Naive thymus-derived CD4-positive, alpha-beta T cell (primary cell): Measurements from ENCODE around the gene FUNDC2. TPM values are rescaled to one million over a fixed set of nuclear protein-coding genes. Genes with fewer than 3 reads are reported as not detected.

ENCODE experiments used
- ATAC-seq: fragments of 150-1000 bp; cut with Tn5 transposase; 2 replicates; pipeline ENCODE4 v1.10.0; 2021; ENCODE audit warnings: mild to moderate bottlenecking, moderate library complexity
- CTCF ChIA-PET: fragments of 350-600 bp; sonication (Branson Sonifier 250); formaldehyde crosslinking; loops from one replicate; lab custom pipeline; 2021; ENCODE audit warnings: antibody characterized with exemption; lab: Charles Lee
- POLR2A ChIA-PET: fragments of 350-600 bp; sonication (Branson Sonifier 250); formaldehyde crosslinking; loops from one replicate; lab custom pipeline; 2021; ENCODE audit warnings: antibody characterized with exemption, inconsistent platforms; lab: Charles Lee
- DNase-seq, 9 donors: peaks; one replicate each; pipeline versions ENCODE4 v3.0.0 to v3.0.0-alpha.2; 2020 to 2022; ENCODE audit warnings: mixed read lengths in 1 of 9
- H3K27ac ChIP-seq: one replicate; pipeline ENCODE4 v1.7.0; 2013; ENCODE audit warnings: mild to moderate bottlenecking, low read depth, low read length, moderate library complexity
- H3K27me3 ChIP-seq, 2 donors: one replicate each; pipeline ENCODE4 v1.7.0; 2013; ENCODE audit warnings: low read length in 2 of 2, mild to moderate bottlenecking in 2 of 2, moderate library complexity in 2 of 2; ENCODE audit not compliant: control insufficient read depth in 2 of 2, insufficient read depth in 2 of 2
- H3K36me3 ChIP-seq, 3 experiments: 1 replicate in 2 of 3; 2 replicates in 1 of 3; pipeline ENCODE4 v1.7.0; 2013; ENCODE audit warnings: low read length in 3 of 3, mild to moderate bottlenecking in 3 of 3, moderate library complexity in 1 of 3; ENCODE audit not compliant: insufficient read depth in 3 of 3, control insufficient read depth in 2 of 3
- H3K4me1 ChIP-seq, 2 donors: one replicate each; pipeline ENCODE4 v1.7.0; 2013; ENCODE audit warnings: low read length in 2 of 2, mild to moderate bottlenecking in 2 of 2, moderate library complexity in 1 of 2; ENCODE audit not compliant: control insufficient read depth in 2 of 2, insufficient read depth in 2 of 2
- H3K4me3 ChIP-seq: 2 replicates; pipeline ENCODE4 v1.7.0; 2013; ENCODE audit warnings: mild to moderate bottlenecking, low read length
- H3K9me3 ChIP-seq, 3 experiments: 1 replicate in 2 of 3; 2 replicates in 1 of 3; pipeline ENCODE4 v1.7.0; 2013; ENCODE audit warnings: low read length in 3 of 3; ENCODE audit not compliant: control insufficient read depth in 2 of 3
- H3K27ac Mint-ChIP-seq, 9 donors: one replicate each; pipeline ENCODE4 v1.8.0; 2020 to 2022; ENCODE audit warnings: mixed read lengths in 9 of 9, mild to moderate bottlenecking in 8 of 9, moderate library complexity in 5 of 9, inconsistent platforms in 2 of 9
- H3K27me3 Mint-ChIP-seq, 5 donors: one replicate each; pipeline ENCODE4 v1.8.0; 2021 to 2022; ENCODE audit warnings: mixed read lengths in 5 of 5, mild to moderate bottlenecking in 1 of 5
- H3K36me3 Mint-ChIP-seq, 5 donors: one replicate each; pipeline ENCODE4 v1.8.0; 2020 to 2022; ENCODE audit warnings: mixed read lengths in 5 of 5, mild to moderate bottlenecking in 3 of 5, inconsistent platforms in 1 of 5
- H3K4me1 Mint-ChIP-seq, 7 donors: one replicate each; pipeline ENCODE4 v1.8.0; 2020 to 2022; ENCODE audit warnings: mixed read lengths in 7 of 7, mild to moderate bottlenecking in 3 of 7, inconsistent platforms in 1 of 7
- H3K4me3 Mint-ChIP-seq, 10 donors: one replicate each; pipeline ENCODE4 v1.8.0; 2020 to 2022; ENCODE audit warnings: mild to moderate bottlenecking in 10 of 10, mixed read lengths in 10 of 10, moderate library complexity in 6 of 10, inconsistent platforms in 2 of 10
- H3K9me3 Mint-ChIP-seq, 11 donors: one replicate each; pipeline ENCODE4 v1.8.0; 2020 to 2022; ENCODE audit warnings: mixed read lengths in 11 of 11, mild to moderate bottlenecking in 4 of 11, inconsistent platforms in 1 of 11, moderate library complexity in 1 of 11
- intact Hi-C, 2 donors: fragments of 100-400 bp; cut with micrococcal nuclease; formaldehyde crosslinking; loops; one replicate each; pipeline ENCODE4 v1.15.1; 2023
- polyA plus RNA-seq, 2 donors: library from polyadenylated mRNA; unstranded; fragments of 300-500 nt; fragmentation: Illumina TruSeq; gene quantifications; one replicate each; pipeline ENCODE4 v1.2.3, GENCODE V29; 2021
- total RNA-seq, 6 experiments: library from RNA in 5 of 6; stranded (reverse) in 5 of 6; gene quantifications; 1 replicate in 5 of 6; 2 replicates in 1 of 6; pipeline ENCODE4 v1.2.3 and lab custom pipeline; 2021 to 2026

FUNDC2 gene
- total and polyA plus RNA-seq, 7 experiments from 2014 or later, result 42.0 to 184 (median 57.9) TPM

DNA sequence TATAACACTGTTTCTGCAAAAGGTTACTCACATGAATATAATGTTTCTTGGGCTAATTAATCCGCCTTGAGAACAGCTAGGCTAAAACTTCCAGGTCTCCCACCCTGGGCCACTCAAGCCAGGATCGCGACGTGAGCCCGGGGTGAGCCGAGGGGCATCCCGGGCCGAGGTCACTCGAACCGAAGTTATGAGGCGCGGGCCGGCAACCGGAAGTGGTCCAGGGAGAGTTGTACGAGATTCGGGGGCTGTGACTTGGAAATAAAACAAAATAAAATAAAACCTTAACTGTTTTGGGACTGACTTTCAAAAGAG is 44.0 kb downstream of the FUNDC2 start:
- intact Hi-C loops, result loop anchor here (1.0 to 5.0 kb wide), 4 partner anchors 14 to 192 kb away; partner anchors contain the start of gene RAB39B (in 1 of the 2)
- H3K4me1 ChIP-seq, result peaks cover 6 to 12% of the 10 kb centered on the region in 2 donors
- H3K4me1 Mint-ChIP-seq, result peaks cover 30 to 61% (median 54%) of the 10 kb centered on the region in 7 donors
- ChIA-PET POLR2A (interaction anchor here (0.7 to 1.5 kb wide), 4 partner anchors 12 to 193 kb away, joined by 3 to 6 read pairs (median 4); partner anchors contain the start of genes FUNDC2 and RAB39B), CTCF (no interaction called here)
- H3K27me3 ChIP-seq, result no peaks in the 10 kb centered on the region
- H3K27ac Mint-ChIP-seq, result peak overlapping the region; percentile 49 to 91 (median 83)
- H3K36me3 Mint-ChIP-seq, result peaks cover 0 to 20% (median 4%) of the 10 kb centered on the region in 5 donors
- no peaks in the 10 kb centered on the region for H3K9me3 Mint-ChIP-seq
- peak overlapping the region; percentile 63 to 90 (median 86) for H3K4me3 Mint-ChIP-seq
- no peaks in the 10 kb centered on the region for H3K27me3 Mint-ChIP-seq
- peak overlapping the region; percentile 77 for H3K27ac ChIP-seq
- DNase-seq (peak in 2 of 9 donors; percentile 4 to 10), ATAC-seq (no peak)
- H3K36me3 ChIP-seq, result peaks cover 0 to 3% (median 0%) of the 10 kb centered on the region in 3 experiments
- peak overlapping the region; percentile 49 for H3K4me3 ChIP-seq
- no peaks in the 10 kb centered on the region for H3K9me3 ChIP-seq

DNA sequence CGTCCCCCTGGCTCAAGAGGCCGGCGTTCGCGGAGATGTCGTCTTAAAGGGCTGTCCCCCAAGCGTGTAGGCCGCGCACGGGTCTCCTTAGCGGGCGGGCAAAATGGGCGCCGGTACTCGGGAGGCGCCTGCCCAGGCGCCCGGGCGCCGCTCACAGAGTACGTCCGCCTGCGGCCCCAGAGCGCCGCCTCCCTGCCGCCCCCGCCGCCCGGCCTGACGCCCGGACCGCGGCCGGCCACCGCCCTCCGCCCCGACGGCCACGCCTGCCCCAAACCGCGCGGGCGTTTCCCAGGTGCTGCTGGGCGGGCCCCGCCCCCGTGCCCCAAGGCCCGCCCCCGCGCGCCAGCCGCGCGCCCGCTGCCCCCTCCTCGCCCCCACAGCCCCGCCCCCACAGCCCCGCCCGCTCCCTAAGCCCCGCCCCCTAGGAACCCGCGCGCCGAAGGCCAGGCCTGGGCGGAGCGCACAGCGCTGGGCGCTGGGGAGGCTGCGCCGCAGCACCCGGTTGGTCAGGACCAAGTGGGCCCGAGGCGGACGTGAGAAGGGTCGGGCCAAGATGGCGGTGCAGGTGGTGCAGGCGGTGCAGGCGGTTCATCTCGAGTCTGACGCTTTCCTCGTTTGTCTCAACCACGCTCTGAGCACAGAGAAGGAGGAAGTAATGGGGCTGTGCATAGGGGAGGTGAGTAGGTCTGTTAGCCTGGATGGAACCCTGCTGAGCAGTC is 44.5 kb downstream of the FUNDC2 start, which contains the start of the genes BRCC3, CMC4 and MTCP1:
Gene BRCC3 (plus strand): TSS at position 534 of the 719 bp plus-strand sequence. CDS start 20 bp downstream, at position 554.
Gene CMC4 (minus strand): TSS at position 162 of the 719 bp plus-strand sequence. CDS start 7,113 bp downstream, outside the sequence.
Gene MTCP1 (minus strand): TSS at position 162 of the 719 bp plus-strand sequence. CDS start 5,126 bp downstream, outside the sequence.
- POLR2A ChIA-PET, result interaction anchor here (0.6 to 1.1 kb wide), 5 partner anchors 13 to 193 kb away, joined by 3 to 4 read pairs (median 3); partner anchors contain the start of genes FUNDC2 and RAB39B
- peaks cover 30 to 62% (median 54%) of the 10 kb centered on the region in 7 donors for H3K4me1 Mint-ChIP-seq

DNA sequence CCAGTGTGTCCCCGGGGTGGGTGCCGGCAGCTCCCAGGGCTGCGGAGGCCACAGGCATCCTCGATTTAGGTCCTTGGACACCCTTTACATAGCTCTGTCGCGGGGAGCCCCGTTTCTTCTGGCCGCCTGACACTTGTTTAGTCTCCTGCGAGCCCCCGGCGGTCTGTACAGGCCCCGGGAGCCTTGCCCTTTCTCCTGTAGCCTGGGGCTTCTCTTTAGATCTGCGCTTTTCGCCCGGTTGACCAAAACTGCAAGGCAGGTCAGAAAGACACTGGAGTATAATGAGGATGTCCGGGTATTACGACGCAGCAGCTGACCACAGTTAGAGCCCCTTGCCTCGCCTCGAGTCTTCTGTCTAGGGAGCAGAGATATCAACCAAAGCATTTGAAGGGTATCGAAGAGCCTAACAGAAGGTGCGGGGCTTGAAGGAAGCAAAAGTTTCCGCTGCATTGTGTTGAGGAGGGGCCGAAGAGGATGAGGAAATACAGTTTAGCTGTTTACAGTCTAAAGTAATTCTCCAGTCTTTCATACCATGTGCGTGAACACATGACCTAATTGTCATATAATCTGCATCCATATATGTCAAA is 45.1 kb downstream of the FUNDC2 start:
- Histone ChIP-seq H3K4me1 (peaks cover 6 to 12% of the 10 kb centered on the region in 2 donors), H3K4me3 (peak overlapping the region; percentile 76), H3K9me3 (no peaks in the 10 kb centered on the region), H3K27ac (peak overlapping the region; percentile 82), H3K36me3 (peaks cover 0 to 6% (median 0%) of the 10 kb centered on the region in 3 experiments), H3K27me3 (no peaks in the 10 kb centered on the region)
- peaks cover 0 to 21% (median 4%) of the 10 kb centered on the region in 5 donors for H3K36me3 Mint-ChIP-seq
- ChIA-PET POLR2A (interaction anchor here (0.6 to 1.0 kb wide), 3 partner anchors 45 to 140 kb away, joined by 3 to 4 read pairs (median 3); partner anchors contain the start of gene FUNDC2), CTCF (interaction anchor here (0.6 kb wide), 1 partner anchor 231 kb away, joined by 3 read pairs; no protein-coding TSS in a partner anchor)
- no peaks in the 10 kb centered on the region for H3K9me3 Mint-ChIP-seq
- DNase-seq, result peak in 4 of 9 donors; percentile 18 to 35 (median 32)
- intact Hi-C loops, result loop anchor here (1.0 to 5.0 kb wide), 6 partner anchors 15 to 810 kb away; partner anchors contain the start of genes FUNDC2 (in 1 of the 2), RAB39B (in 1 of the 2), VAMP7 (in 1 of the 2) and VBP1 (in 1 of the 2)
- ATAC-seq, result peak; percentile 0
- peak overlapping the region; percentile 81 to 94 (median 89) for H3K4me3 Mint-ChIP-seq
- peak overlapping the region; percentile 79 to 96 (median 94) for H3K27ac Mint-ChIP-seq
- no peaks in the 10 kb centered on the region for H3K27me3 Mint-ChIP-seq
- peaks cover 30 to 62% (median 53%) of the 10 kb centered on the region in 7 donors for H3K4me1 Mint-ChIP-seq

More for the DNA sequence above, 44.5 kb downstream of the FUNDC2 start, which contains the start of the genes BRCC3, CMC4 and MTCP1:
- intact Hi-C loops, result loop anchor here (1.0 to 5.0 kb wide), 7 partner anchors 14 to 810 kb away; partner anchors contain the start of genes FUNDC2 (in 1 of the 2), RAB39B (in 1 of the 2), VAMP7 (in 1 of the 2) and VBP1 (in 1 of the 2)
- Mint-ChIP-seq H3K36me3 (peaks cover 0 to 21% (median 4%) of the 10 kb centered on the region in 5 donors), H3K27me3 (no peaks in the 10 kb centered on the region), H3K27ac (peak within 1 kb of the TSS; percentile 83 to 96 (median 94)), H3K4me3 (peak within 1 kb of the TSS; percentile 81 to 94 (median 89)), H3K9me3 (no peaks in the 10 kb centered on the region)
- no peaks in the 10 kb centered on the region for H3K27me3 ChIP-seq
- peaks cover 0 to 6% (median 0%) of the 10 kb centered on the region in 3 experiments for H3K36me3 ChIP-seq
- peak; percentile 90 for ATAC-seq
- peaks cover 6 to 12% of the 10 kb centered on the region in 2 donors for H3K4me1 ChIP-seq
- CTCF ChIA-PET, result interaction anchor here (0.6 kb wide), 1 partner anchor 230 kb away, joined by 3 read pairs; no protein-coding TSS in a partner anchor
- H3K4me3 ChIP-seq, result peak within 1 kb of the TSS; percentile 76
- DNase-seq, result peak; percentile 62 to 77 (median 74)
- peak within 1 kb of the TSS; percentile 82 for H3K27ac ChIP-seq
- H3K9me3 ChIP-seq, result no peaks in the 10 kb centered on the region

DNA sequence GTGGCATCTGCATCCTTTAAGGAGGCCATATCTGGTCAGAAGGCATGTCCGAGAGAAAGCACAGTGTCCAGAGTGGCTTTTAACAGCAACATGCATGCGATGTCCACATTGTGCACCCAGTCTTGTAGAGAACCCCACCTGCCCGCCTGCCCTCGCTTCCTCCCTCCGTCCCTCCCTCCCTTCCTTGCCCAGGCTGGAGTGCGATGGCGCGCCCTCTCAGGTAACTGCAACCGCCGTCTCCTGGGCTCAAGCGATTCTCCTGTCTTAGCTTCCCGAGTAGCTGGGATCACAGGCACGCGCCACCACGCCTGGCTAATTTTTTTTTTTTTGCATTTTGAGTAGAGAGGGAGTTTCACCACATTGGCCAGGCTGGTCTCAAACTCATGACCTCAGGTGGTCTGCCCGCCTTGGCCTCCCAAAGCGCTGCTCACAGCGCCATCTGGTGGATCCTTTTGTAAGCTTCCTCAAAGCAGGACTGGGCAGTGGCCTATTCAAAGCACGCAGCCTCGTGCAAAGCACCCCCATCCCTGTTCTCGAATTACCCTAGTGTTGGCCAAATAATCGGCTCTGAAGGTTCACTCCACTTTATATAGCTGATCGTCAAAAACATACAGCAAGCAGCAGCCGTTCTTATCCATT is 59.7 kb downstream of the FUNDC2 start:
- Histone ChIP-seq H3K36me3 (peaks cover 0 to 6% (median 0%) of the 10 kb centered on the region in 3 experiments), H3K4me1 (no peaks in the 10 kb centered on the region), H3K27me3 (no peaks in the 10 kb centered on the region), H3K27ac (no peak overlapping the region), H3K4me3 (no peak overlapping the region), H3K9me3 (no peaks in the 10 kb centered on the region)
- H3K27ac Mint-ChIP-seq, result no peak overlapping the region
- H3K9me3 Mint-ChIP-seq, result peaks cover 0 to 1% (median 0%) of the 10 kb centered on the region in 11 donors
- no peaks in the 10 kb centered on the region for H3K27me3 Mint-ChIP-seq
- peaks cover 0 to 6% (median 0%) of the 10 kb centered on the region in 7 donors for H3K4me1 Mint-ChIP-seq
- POLR2A ChIA-PET, result no interaction called here
- H3K4me3 Mint-ChIP-seq, result no peak overlapping the region
- DNase-seq (peak in 8 of 9 donors; percentile 13 to 39 (median 22)), ATAC-seq (peak; percentile 53)
- peaks cover 0 to 3% (median 0%) of the 10 kb centered on the region in 5 donors for H3K36me3 Mint-ChIP-seq
- intact Hi-C loops, result loop anchor here (1.0 to 2.0 kb wide), 4 partner anchors 30 to 168 kb away; no protein-coding TSS in a partner anchor
- CTCF ChIA-PET, result interaction anchor here (0.6 to 1.9 kb wide), 4 partner anchors 51 to 169 kb away, joined by 3 to 6 read pairs (median 4); no protein-coding TSS in a partner anchor

DNA sequence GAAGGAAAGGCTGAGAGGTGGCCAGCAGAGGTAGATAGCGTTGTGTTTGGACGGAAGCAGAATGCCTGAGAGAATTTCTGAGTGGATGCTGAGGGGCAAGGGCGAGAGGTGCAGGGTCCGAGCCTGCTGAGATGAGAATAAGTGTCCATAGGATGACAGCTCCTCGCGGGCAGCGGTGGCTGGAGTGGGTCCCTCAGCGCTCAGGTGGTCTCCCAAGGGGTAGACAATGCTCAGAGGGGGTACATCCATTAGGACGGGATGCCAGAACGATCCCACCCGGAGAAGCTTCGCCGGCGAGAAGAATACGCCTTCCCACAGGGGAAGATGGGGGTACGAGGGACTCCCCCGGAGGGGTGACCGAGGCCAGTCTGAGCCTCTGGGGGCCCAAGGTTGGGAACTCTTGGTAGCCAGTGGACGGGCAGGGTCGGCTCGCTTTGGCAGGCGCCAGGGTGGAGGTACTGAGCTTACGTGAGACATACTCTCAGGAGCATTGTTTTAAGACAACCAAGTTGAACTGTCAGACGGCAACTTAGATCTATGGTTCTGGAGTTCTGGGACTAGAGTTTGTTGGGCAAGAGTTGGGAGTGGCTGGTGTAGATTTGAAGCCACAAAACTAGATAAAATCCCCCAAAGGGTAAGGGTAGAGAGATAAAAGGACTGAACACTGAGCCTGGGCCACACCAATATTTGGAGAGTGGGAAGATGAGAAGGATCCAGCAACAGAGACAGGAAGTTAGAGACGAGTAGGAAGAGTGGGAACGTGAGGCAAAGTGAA is 60.5 kb downstream of the FUNDC2 start:
- Mint-ChIP-seq H3K27me3 (no peaks in the 10 kb centered on the region), H3K27ac (peak overlapping the region in 4 of 9 donors; percentile 1 to 54 (median 34)), H3K4me3 (no peak overlapping the region), H3K4me1 (peaks cover 0 to 6% (median 0%) of the 10 kb centered on the region in 7 donors), H3K36me3 (peaks cover 0 to 3% (median 0%) of the 10 kb centered on the region in 5 donors), H3K9me3 (peaks cover 0 to 1% (median 0%) of the 10 kb centered on the region in 11 donors)
- CTCF ChIA-PET, result interaction anchor here (1.1 to 1.9 kb wide), 3 partner anchors 107 to 170 kb away, joined by 3 to 6 read pairs (median 4); no protein-coding TSS in a partner anchor
- no peaks in the 10 kb centered on the region for H3K27me3 ChIP-seq
- H3K36me3 ChIP-seq, result peaks cover 0 to 6% (median 0%) of the 10 kb centered on the region in 3 experiments
- no peaks in the 10 kb centered on the region for H3K9me3 ChIP-seq
- ATAC-seq (no peak), DNase-seq (no peak)
- no peak overlapping the region for H3K27ac ChIP-seq
- POLR2A ChIA-PET, result no interaction called here
- H3K4me3 ChIP-seq, result no peak overlapping the region
- H3K4me1 ChIP-seq, result no peaks in the 10 kb centered on the region
- intact Hi-C loops, result loop anchor here (1.0 to 2.0 kb wide), 4 partner anchors 30 to 169 kb away; no protein-coding TSS in a partner anchor
